Skin epidermis (tissue), 12 donors: ENCODE results near the gene TP73.
A peak's percentile ranks its signal among the peaks of the same experiment; 100 is the strongest.

Experiments
- H3K27ac ChIP-seq, 21 experiments: fragments of 200-600 bp; sonication (generic) in 11 of 21; one replicate each; pipeline ENCODE4 v1.5.0; 2020; ENCODE audit warnings: mild to moderate bottlenecking in 3 of 21, inconsistent platforms in 2 of 21, moderate library complexity in 2 of 21
- H3K4me3 ChIP-seq, 7 experiments: fragments of 200-600 bp; sonication (generic) in 2 of 7; one replicate each; pipeline ENCODE4 v1.5.0; 2020; ENCODE audit warnings: inconsistent platforms in 2 of 7, mild to moderate bottlenecking in 2 of 7, moderate library complexity in 1 of 7

The TP73 gene

DNA sequence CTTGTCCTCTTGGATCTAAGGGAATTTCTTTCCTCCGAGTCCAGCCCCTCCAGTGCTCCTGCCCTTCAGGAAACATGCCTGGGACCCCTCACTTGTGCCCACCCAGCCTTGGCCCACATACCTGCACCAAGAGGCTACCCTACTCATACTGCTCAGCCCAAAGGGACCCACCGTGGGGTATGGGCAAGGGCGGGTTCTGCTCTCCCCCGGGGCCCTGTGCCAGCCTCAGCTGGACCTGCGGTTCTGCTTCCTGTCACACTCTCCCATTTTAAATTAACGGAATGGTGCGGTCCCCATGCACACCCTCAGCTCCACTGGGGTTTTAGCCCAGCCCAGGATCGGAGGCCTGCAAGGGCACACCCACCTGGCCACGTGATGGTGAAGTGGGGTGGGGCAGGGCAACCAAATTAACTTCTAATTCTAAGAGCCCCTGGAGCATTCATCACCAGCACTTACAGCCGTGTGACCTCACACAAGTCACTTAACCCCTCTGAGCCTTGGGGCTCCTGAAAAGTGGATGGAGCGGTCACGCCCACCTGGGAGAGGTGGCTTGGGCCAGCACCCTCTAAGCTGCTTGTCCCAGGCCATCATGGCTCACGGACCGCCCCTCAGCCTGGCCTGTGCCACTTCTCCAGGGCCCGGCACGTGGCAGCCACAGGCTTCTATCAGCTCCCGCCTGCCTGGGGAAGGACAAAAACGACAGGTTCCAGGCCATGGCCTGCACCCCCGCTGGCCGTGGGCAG is 28.3 kb downstream of the TP73 start:
- Histone ChIP-seq H3K4me3 (no peak overlapping the region), H3K27ac (no peak overlapping the region)

- H3K27ac ChIP-seq, result no peak overlapping the region
- no peak overlapping the region for H3K4me3 ChIP-seq
These were observed 29.0 kb downstream of the TP73 start for GRCh38 chr1:3681231-3681897.

GRCh38 chr1:3681898-3682806 is 29.8 kb downstream of the TP73 start:
- H3K27ac ChIP-seq, result no peak overlapping the region
- no peak overlapping the region for H3K4me3 ChIP-seq

GRCh38 chr1:3683197-3683596 is 30.9 kb downstream of the TP73 start:
- Histone ChIP-seq H3K27ac (no peak overlapping the region), H3K4me3 (no peak overlapping the region)

DNA sequence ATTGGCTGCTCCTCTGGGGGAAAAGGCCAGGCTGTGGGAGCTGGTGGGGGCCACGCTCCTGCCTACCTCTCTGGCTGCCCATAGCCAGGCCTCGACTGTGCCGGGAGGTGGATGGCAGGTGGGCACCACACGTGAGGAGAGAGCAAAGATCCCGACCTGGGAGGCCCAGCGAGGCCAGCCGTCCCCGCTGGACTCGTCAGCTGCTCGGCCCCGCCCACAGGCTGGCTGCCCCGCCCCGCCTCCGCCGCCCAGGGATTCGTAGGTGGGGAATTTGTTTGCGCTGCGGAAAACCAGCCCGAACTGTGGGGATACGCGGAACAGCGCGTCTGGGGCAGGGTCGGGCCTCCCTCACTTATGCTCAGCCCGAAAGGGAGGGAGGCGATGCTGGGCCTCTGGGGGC is 31.7 kb downstream of the TP73 start:
- H3K27ac ChIP-seq, result no peak overlapping the region
- peak overlapping the region in 1 of 7 experiments; percentile 2 for H3K4me3 ChIP-seq

GRCh38 chr1:3685222-3685621 is 32.9 kb downstream of the TP73 start:
- Histone ChIP-seq H3K27ac (no peak overlapping the region), H3K4me3 (no peak overlapping the region)

DNA sequence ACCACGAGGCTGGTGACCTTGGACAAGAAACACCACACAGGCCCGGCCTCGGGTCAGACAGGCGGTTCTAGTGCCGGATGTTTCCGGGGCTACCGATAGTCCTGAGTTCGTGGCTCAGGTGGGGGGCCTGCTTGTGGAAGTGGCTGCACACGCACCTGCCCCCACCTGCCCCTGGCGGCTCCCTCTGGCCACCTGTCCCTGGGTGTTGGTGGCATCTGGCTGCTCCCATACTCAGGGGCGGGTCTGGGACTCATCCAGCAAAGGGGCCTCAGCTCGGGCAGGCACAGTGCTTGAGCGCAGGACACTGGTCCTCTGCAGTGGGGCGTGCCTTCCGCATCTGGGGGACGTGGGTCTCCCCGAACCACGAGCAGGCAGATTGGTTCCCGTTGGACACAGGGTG is 33.6 kb downstream of the TP73 start:
- no peak overlapping the region for H3K27ac ChIP-seq

DNA sequence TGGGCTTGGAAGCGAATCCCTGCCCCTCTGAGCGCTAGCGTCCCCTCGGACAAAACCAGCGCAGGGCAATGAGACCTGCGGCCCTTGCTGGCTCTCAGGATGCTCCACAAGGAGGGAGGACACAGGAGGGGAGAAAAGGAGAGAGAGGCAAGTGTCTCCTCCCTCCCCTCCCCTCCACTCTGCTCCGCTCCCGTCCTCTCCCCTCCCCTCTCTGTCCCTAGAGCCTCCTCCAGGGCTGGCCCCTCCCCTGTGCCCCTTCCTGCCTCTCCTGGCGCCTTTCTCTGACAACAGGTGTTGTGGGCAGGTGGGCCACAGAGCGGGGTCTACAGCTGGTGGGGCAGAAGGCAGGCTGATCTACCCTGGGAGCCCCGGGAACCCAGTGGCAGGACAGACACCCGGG is 35.2 kb downstream of the TP73 start:
- H3K4me3 ChIP-seq, result no peak overlapping the region
- H3K27ac ChIP-seq, result no peak overlapping the region

More for the DNA sequence above, 33.6 kb downstream of the TP73 start:
- H3K4me3 ChIP-seq, result no peak overlapping the region

DNA sequence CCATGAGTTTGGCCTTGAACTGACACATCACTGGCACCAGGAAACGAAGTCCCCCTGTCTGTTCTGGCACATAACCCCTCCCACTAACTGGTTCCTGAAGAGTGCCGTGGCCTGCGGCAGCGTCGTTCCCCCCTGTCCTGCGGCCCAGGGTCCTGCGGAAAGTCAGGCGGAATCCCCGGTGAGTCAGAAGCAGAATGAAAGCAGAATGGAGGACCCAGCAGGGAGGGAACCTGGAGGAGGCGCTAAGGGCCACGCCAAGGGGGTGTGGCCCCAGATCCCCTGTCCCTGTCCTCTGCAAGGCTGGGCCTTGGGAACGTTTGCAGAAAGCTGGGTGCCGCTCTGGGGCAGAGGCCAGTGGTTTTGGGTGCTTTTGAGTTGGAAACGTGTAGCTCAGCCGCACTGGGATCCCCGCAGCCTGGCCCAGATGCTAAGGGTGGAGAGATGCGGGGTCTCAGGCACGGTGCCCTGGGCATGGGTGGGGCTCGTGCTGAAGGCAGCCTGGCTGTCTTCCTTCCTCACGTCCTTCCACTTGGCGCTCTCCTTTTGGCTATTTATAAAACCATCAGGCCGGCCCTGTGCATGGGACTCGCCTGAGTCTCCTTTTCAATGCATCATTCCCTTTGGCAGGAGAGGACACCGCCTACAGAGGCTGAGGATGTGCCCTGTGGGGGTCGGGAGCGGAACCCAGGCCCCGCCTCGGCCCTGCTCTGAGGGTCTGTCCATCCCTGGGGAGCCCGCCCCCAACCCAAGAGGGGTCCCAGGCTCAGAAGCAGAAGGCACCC is 36.2 kb downstream of the TP73 start:
- H3K4me3 ChIP-seq, result no peak overlapping the region
- no peak overlapping the region for H3K27ac ChIP-seq

DNA sequence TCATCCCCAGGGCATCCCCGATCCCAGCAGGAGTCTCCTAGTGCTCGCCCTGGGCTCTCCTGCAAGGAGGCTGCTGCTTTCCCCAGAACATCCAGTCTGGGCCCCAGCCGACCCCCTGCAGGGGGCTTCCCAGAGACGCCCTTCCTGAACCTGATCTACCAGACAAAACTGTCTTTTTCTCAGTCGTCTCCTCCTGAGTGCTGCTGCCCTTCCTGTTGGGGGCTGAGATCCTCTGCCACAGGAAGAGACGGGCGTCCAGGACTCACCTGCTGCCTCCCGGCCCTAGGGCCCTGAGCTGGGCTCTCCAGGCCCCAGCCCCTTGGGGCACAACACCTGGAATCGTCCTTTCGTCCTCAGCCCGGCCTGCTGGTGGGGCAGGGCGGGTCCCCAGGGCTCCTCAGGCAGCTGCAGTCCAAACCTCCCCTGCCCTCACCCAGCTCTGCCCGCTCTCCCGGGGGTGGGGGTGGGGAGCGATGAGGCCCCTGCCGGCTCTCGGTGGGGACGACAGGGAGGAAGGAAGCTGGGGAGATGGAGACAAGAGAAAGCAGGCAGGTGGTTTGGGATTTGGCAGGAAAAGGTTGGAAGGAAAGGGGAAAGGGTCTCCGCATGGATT is 36.9 kb downstream of the TP73 start:
- H3K4me3 ChIP-seq, result no peak overlapping the region
- H3K27ac ChIP-seq, result no peak overlapping the region

GRCh38 chr1:3690282-3691065 is 38.2 kb downstream of the TP73 start:
- Histone ChIP-seq H3K4me3 (peak overlapping the region in 1 of 7 experiments; percentile 8), H3K27ac (no peak overlapping the region)

DNA sequence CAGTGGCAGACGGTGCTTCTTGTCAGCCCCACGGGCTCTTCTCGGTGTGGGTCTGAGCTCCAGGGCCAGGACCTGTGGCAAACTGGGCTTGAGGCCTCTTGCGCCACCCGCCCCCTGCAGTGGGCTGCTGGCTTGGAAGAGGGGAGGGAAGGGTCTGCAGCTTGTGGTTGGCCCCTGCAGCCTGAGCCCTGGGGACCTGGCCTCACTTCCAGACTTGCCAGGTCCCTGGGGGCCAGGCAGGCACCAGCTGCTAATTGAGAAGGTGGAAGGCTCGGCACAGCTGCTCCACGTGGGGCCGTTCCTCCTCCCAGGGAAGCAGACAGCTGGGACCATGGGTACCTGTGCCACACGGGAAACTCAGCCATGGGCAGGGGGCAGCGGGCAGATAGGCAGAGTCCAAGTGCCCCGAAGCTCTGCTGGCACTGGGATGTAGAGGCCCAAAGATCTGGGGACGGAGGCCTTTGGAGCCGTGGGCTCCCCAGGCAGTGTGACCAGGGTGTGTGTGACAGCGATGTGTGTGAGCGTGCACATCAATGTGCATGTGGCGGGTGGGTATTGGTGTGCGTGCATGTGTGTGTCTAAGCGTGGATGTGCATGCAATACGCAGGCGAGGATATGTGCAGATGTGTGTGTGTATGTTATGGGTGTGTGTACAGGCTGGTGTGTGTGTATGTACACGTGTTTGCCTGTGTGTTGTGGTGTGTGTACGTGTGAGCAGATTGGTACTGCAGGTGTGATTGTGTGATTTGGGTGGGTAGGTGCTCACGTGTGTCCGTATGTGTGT is 39.3 kb downstream of the TP73 start:
- Histone ChIP-seq H3K27ac (no peak overlapping the region), H3K4me3 (no peak overlapping the region)

- H3K4me3 ChIP-seq, result no peak overlapping the region
- no peak overlapping the region for H3K27ac ChIP-seq
These were observed 40.3 kb downstream of the TP73 start for GRCh38 chr1:3692598-3692997.

DNA sequence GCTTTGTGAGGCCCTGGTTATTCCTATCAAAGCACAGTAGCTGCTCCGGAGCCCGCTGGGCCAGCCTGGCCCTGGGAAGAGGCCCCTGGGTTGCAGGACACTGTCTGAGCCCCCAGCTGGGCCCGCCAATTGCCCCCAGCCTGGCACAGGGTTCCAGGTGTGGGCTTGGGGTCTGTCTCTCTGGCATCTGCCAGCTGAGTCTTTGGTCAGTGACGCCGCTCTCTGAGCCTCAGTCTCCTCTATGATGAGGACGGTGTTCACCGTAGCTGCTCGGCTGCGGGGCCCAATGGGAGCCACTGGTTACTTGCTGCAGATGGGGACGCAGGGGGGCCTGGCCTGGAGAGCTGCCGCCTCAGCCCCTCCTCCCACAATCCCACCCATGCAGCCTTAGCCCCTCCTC is 41.0 kb downstream of the TP73 start:
- no peak overlapping the region for H3K4me3 ChIP-seq
- no peak overlapping the region for H3K27ac ChIP-seq

- Histone ChIP-seq H3K4me3 (no peak overlapping the region), H3K27ac (no peak overlapping the region)
These were observed 43.3 kb downstream of the TP73 start for GRCh38 chr1:3695326-3696217.

DNA sequence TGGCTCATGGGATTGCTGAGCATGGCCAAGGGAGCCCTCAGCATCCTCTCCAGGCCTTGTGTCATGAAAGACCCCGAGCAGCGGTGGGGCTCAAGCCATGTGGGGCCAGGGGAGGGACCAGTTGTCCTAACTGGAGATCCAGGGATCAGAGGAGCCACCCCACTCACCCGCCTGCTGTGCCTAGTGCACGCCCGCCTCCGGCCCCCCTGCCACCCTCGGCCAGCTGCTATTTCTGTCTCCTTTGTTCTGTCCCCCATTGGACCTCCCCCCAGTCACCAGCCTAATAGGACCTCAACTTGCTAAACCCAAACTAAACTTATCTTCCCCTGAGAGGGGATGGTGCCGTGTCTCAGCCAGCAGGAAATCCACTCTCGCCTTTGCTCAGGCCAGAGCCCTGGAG is 44.4 kb downstream of the TP73 start:
- H3K4me3 ChIP-seq, result no peak overlapping the region
- H3K27ac ChIP-seq, result no peak overlapping the region

DNA sequence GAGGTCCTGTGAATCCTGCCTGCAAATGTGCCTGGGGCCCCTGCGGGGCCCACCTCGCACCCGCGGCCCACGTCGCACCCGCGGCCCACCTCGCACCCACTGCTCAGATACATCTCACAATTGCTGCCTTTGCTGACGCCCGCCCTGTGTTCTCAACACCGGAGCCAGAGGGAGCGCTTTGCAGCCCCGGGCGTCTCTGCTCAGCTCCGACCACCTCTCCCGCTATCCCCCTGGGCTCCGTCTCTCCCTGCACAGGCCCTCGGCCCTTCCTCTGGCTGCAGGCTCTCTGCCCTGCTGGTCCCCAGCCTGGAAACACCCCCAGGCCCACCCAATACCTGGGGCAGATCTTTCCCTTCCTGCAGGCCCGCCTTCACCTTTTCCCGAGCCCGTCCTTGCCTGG is 44.8 kb downstream of the TP73 start:
- H3K27ac ChIP-seq, result no peak overlapping the region
- no peak overlapping the region for H3K4me3 ChIP-seq
